Endothelial cell (in vitro differentiated cells): Measurements from ENCODE around the gene ADGRG7. TPM values are rescaled to one million over a fixed set of nuclear protein-coding genes. Genes with fewer than 3 reads are reported as not detected.
"Not testable (repeated sequence)": the region's sequence is repeated elsewhere in the genome, so short reads cannot be mapped to it uniquely, and the experiment has no call there.

Experiments used
- DNase-seq: peaks from one replicate; pipeline ENCODE4 v3.0.0; 2021; ENCODE audit warnings: low spot score
- H3K27ac Mint-ChIP-seq: one replicate; pipeline ENCODE4 v1.8.0; 2021; ENCODE audit warnings: mixed read lengths, inconsistent platforms; ENCODE audit not compliant: unreplicated experiment
- H3K27me3 Mint-ChIP-seq: one replicate; pipeline ENCODE4 v1.8.0; 2021; ENCODE audit warnings: mild to moderate bottlenecking, moderate library complexity, mixed read lengths, inconsistent platforms; ENCODE audit not compliant: unreplicated experiment
- H3K36me3 Mint-ChIP-seq: one replicate; pipeline ENCODE4 v1.8.0; 2021; ENCODE audit warnings: mild to moderate bottlenecking, low read depth, mixed read lengths, inconsistent platforms; ENCODE audit not compliant: unreplicated experiment
- H3K4me1 Mint-ChIP-seq: one replicate; pipeline ENCODE4 v1.8.0; 2021; ENCODE audit warnings: mild to moderate bottlenecking, mixed read lengths, inconsistent platforms; ENCODE audit not compliant: unreplicated experiment
- H3K4me3 Mint-ChIP-seq: one replicate; pipeline ENCODE4 v1.8.0; 2021; ENCODE audit warnings: mild to moderate bottlenecking, mixed read lengths, inconsistent platforms; ENCODE audit not compliant: unreplicated experiment
- H3K9me3 Mint-ChIP-seq: one replicate; pipeline ENCODE4 v1.8.0; 2021; ENCODE audit warnings: mixed read lengths, inconsistent platforms; ENCODE audit not compliant: unreplicated experiment
- total RNA-seq: library from RNA; stranded (reverse); fragmentation: NEBNext Ultra II Directional; extraction: Animal tissue kit (Norgen Biotek cat#: 25700); gene quantifications from one replicate; pipeline ENCODE4 v1.2.1, GENCODE V29; 2021; ENCODE audit not compliant: unreplicated experiment
- TF ChIP-seq, protein P1 (sequence below): fragments of 200-600 bp; sonication (generic); IDR thresholded peaks from one replicate; pipeline ENCODE4 v1.5.0; 2021; ENCODE audit warnings: antibody characterized with exemption; ENCODE audit not compliant: unreplicated experiment

The ADGRG7 gene
- total RNA-seq, 1 donor from 2014 or later = not detected

DNA sequence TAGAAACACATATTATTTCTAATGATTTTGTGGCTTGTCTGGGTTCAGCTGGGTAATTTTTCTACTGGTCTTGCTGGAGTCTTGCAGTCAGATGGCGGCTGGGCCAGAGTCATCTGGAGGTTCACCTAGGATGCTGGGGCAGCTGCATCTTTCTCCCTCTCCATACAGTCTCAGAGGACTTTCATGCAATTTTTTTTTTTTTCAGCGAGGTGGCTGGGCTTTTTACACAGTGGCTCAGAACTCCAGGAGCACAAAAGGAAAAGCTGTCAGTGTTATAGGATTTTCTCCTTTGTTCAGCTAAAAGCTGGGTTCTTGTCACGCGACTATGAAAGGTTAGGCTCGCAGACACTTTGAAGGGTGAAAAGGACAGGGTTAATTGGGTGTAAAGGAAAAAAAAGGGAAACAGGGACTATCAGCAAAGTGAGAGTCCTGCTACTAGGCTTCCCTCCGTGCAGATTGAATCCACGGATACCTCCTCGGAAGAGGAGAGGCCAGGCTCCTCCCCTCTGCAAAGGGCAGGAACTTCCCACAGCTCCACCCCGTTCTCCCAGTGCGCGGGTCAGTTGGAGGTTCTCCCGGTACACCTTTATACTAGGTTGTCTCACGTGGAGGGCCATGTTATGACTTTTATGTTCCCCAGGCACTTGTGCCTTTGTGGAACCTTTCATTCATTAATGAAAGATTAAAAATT lies 44.3 kb downstream of the ADGRG7 start:
- TF ChIP-seq, protein P1, sequence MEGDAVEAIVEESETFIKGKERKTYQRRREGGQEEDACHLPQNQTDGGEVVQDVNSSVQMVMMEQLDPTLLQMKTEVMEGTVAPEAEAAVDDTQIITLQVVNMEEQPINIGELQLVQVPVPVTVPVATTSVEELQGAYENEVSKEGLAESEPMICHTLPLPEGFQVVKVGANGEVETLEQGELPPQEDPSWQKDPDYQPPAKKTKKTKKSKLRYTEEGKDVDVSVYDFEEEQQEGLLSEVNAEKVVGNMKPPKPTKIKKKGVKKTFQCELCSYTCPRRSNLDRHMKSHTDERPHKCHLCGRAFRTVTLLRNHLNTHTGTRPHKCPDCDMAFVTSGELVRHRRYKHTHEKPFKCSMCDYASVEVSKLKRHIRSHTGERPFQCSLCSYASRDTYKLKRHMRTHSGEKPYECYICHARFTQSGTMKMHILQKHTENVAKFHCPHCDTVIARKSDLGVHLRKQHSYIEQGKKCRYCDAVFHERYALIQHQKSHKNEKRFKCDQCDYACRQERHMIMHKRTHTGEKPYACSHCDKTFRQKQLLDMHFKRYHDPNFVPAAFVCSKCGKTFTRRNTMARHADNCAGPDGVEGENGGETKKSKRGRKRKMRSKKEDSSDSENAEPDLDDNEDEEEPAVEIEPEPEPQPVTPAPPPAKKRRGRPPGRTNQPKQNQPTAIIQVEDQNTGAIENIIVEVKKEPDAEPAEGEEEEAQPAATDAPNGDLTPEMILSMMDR = no peak
- no peak overlapping the region for H3K27ac Mint-ChIP-seq
- H3K4me1 Mint-ChIP-seq = peaks cover 5% of the 10 kb centered on the region
- H3K27me3 Mint-ChIP-seq = peaks cover 2% of the 10 kb centered on the region
- H3K9me3 Mint-ChIP-seq = no peaks in the 10 kb centered on the region
- H3K36me3 Mint-ChIP-seq = no peaks in the 10 kb centered on the region
- DNase-seq = no peak
- no peak overlapping the region for H3K4me3 Mint-ChIP-seq

DNA sequence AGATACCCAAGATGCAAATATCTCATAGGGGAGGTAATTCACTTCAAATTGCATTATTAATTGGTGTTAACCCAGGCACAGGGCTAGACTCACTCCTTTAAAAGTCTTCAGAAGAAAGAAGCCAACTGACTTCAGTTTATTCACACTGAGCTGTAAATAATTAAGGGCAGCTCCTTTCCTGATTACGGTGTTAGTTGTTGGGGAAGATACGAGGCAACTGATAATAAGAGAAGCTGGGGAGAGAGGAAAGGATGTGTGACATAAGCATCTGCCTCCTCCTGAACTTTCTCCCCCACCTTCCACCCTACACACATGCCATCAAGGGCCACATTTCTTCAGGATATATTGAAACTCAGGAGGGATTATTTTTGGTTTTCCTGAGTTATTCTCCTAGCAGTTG lies 47.5 kb downstream of the ADGRG7 start:
- Mint-ChIP-seq H3K36me3 (no peaks in the 10 kb centered on the region), H3K9me3 (no peaks in the 10 kb centered on the region), H3K4me1 (no peaks in the 10 kb centered on the region), H3K27ac (no peak overlapping the region), H3K27me3 (peaks cover 2% of the 10 kb centered on the region), H3K4me3 (no peak overlapping the region)
- TF ChIP-seq, protein P1 = no peak
- no peak for DNase-seq

DNA sequence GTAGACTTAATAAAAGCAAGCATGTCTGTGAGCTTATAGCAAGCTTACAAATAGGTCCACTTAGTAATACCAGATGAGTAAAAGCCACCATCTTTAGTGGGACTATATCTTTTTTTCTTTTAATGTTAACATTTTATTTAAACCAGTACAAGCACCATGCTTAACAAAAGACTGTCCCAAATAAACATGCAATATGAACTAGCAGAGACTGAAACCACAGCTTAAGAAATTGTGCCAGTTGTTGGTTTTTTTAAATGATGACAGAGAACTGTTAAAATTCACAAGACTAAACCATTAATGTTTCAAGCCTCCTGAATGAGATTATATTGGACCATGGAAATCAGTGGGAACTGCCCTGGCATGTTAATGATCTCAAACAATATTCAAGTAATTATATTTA lies 51.9 kb downstream of the ADGRG7 start:
- H3K27ac Mint-ChIP-seq, H3K4me3 Mint-ChIP-seq, DNase-seq, H3K36me3 Mint-ChIP-seq, H3K27me3 Mint-ChIP-seq, H3K4me1 Mint-ChIP-seq, H3K9me3 Mint-ChIP-seq: not testable (repeated sequence)

GRCh38 chr3:100662113-100662823 lies 52.9 kb downstream of the ADGRG7 start:
- Mint-ChIP-seq H3K9me3 (no peaks in the 10 kb centered on the region), H3K4me3 (no peak overlapping the region), H3K27me3 (peaks cover under 1% of the 10 kb centered on the region), H3K27ac (no peak overlapping the region), H3K4me1 (no peaks in the 10 kb centered on the region), H3K36me3 (no peaks in the 10 kb centered on the region)
- DNase-seq = no peak
- TF ChIP-seq, protein P1 = no peak

GRCh38 chr3:100665230-100665629 lies 55.8 kb downstream of the ADGRG7 start:
- Mint-ChIP-seq H3K4me3 (no peak overlapping the region), H3K27me3 (peaks cover 4% of the 10 kb centered on the region), H3K27ac (no peak overlapping the region), H3K4me1 (no peaks in the 10 kb centered on the region), H3K36me3 (no peaks in the 10 kb centered on the region), H3K9me3 (no peaks in the 10 kb centered on the region)
- no peak for DNase-seq
- TF ChIP-seq, protein P1 = no peak

DNA sequence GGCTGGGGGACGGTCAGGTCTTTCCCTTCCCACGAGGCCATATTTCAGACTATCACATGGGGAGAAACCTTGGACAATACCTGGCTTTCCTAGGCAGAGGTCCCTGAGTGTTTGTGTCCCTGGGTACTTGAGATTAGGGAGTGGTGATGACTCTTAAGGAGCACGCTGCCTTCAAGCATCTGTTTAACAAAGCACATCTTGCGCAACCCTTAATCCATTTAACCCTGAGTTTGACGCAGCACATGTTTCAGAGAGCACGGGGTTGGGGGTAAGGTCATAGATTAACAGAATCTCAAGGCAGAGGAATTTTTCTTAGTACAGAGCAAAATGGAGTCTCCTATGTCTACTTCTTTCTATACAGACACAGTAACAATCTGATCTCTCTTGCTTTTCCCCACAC lies 57.3 kb downstream of the ADGRG7 start:
- not testable (repeated sequence) for DNase-seq, H3K4me3 Mint-ChIP-seq, H3K36me3 Mint-ChIP-seq, H3K9me3 Mint-ChIP-seq, H3K4me1 Mint-ChIP-seq, H3K27me3 Mint-ChIP-seq, H3K27ac Mint-ChIP-seq

DNA sequence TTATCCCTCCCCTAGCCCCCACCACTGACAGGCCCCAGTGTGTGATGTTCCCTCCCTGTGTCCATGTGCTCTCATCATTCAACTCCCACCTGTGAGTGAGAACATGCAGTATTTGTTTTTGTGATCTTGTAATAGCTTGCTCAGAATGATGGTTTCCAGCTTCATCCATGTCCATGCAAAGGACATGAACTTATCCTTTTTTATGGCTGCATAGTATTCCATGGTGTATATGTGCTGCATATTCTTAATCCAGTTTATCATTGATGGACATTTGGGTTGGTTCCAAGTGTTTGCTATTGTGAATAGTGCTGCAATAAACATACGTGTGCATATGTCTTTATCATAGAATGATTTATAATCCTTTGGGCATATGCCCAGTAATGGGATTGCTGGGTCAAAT lies 57.9 kb downstream of the ADGRG7 start:
- H3K27me3 Mint-ChIP-seq, H3K27ac Mint-ChIP-seq, H3K9me3 Mint-ChIP-seq, H3K4me1 Mint-ChIP-seq, H3K36me3 Mint-ChIP-seq, H3K4me3 Mint-ChIP-seq, DNase-seq: not testable (repeated sequence)

DNA sequence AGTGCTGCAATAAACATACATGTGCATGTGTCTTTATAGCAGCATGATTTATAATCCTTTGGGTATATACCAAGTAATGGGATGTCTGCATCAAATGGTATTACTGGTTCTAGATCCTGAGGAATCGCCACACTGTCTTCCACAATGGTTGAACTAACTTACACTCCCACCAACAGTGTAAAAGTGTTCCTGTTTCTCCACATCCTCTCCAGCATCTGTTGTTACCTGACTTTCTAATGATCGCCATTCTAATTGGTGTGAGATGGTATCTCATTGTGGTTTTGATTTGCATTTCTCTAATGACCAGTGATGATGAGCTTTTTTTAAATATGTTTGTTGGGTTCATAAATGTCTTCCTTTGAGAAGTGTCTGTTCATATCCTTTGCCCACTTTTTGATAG lies 61.6 kb downstream of the ADGRG7 start:
- not testable (repeated sequence) for H3K4me1 Mint-ChIP-seq, H3K9me3 Mint-ChIP-seq, DNase-seq, H3K27me3 Mint-ChIP-seq, H3K4me3 Mint-ChIP-seq, H3K36me3 Mint-ChIP-seq, H3K27ac Mint-ChIP-seq
